ENCODE results near the gene GGTLC1. TPM values are rescaled to one million over a fixed set of nuclear protein-coding genes. Genes with fewer than 3 reads are reported as not detected.

Gene GGTLC1
- total RNA-seq, 1 donor from 2014 or later = not detected

DNA sequence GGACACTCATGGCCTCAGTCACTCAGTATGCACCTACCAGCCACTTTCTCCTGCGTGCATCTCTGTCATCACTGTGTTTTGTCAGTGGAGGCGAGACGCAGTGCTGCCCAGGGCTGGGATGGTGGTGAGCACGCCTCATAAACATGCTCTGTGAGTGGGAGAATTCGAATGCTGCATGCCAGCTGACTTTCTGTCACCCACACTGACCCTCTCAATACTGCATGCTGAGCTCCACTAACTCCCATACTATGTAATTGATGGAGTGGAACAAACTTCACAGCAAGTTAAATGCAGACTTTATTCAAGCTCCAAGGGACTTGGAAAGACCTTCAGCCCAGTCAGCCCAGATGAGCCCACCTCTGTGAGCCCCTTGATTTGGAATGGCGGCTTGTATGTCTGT lies 22.7 kb upstream of the GGTLC1 start:
- no peak overlapping the region for H3K27ac ChIP-seq
- intact Hi-C loops (cut with DNase I) = no loop called here
- no peaks in the 10 kb centered on the region for H3K9me3 ChIP-seq
- TF ChIP-seq, protein P1, sequence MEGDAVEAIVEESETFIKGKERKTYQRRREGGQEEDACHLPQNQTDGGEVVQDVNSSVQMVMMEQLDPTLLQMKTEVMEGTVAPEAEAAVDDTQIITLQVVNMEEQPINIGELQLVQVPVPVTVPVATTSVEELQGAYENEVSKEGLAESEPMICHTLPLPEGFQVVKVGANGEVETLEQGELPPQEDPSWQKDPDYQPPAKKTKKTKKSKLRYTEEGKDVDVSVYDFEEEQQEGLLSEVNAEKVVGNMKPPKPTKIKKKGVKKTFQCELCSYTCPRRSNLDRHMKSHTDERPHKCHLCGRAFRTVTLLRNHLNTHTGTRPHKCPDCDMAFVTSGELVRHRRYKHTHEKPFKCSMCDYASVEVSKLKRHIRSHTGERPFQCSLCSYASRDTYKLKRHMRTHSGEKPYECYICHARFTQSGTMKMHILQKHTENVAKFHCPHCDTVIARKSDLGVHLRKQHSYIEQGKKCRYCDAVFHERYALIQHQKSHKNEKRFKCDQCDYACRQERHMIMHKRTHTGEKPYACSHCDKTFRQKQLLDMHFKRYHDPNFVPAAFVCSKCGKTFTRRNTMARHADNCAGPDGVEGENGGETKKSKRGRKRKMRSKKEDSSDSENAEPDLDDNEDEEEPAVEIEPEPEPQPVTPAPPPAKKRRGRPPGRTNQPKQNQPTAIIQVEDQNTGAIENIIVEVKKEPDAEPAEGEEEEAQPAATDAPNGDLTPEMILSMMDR (IDR thresholded peaks at IDR 0.05) = no peak
- no peaks in the 10 kb centered on the region for H3K4me1 ChIP-seq
- H3K4me3 ChIP-seq = no peak overlapping the region
- no peaks in the 10 kb centered on the region for H3K36me3 ChIP-seq
- DNase-seq (ENCODE audit: low spot score in 2 of 2) = no peak
- no peaks in the 10 kb centered on the region for H3K27me3 ChIP-seq

DNA sequence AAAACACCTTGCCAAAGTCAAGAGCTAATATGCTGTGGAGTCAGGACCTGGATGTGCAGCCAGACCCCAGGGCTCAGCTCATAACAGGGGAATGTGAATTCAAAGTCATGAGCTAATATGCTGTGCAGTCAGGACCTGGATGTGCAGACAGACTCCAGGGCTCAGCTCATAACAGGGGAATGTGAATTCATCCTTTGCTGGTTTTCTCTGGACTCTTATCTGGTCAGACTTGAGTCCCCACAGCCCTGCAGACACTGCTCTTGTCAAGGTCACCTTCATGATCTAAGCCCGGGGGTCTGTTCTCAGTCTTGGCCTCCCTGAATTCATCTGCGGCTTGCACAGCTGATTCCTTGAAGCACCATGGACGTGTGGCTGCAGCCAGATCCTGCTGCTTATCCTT lies 19.2 kb upstream of the GGTLC1 start:
- Histone ChIP-seq H3K27me3 (no peaks in the 10 kb centered on the region), H3K4me3 (no peak overlapping the region), H3K4me1 (no peaks in the 10 kb centered on the region), H3K36me3 (no peaks in the 10 kb centered on the region), H3K27ac (no peak overlapping the region), H3K9me3 (no peaks in the 10 kb centered on the region)
- intact Hi-C loops (cut with DNase I) = no loop called here
- TF ChIP-seq, protein P1 (IDR thresholded peaks at IDR 0.05) = no peak
- DNase-seq (ENCODE audit: low spot score in 2 of 2) = no peak

DNA sequence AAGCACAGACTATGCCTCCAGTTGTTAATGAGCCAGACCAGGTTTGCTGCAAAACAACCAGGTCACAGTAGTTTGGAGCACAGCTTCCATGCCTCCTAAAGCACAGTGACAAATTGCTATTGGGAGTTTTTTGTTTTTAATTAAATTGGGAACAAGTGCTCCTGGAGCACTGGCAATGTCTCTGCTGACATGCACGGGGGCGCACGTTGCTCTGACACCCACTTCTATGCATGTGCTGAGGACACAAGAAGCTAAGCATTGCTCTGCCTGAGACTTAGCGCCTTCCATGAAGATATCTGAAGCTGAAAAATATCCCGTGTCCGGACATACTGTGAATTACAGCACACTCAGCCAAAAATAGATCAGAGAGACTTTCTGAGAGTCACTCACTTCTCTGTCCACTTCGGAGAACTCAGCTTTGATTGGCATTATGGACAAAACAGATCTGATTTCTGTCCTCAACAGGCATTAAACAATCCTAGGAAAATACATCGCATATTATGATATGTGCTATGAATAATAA lies 18.6 kb upstream of the GGTLC1 start:
- no peak overlapping the region for H3K4me3 ChIP-seq
- TF ChIP-seq, protein P1 (IDR thresholded peaks at IDR 0.05) = no peak
- H3K27me3 ChIP-seq = no peaks in the 10 kb centered on the region
- no peaks in the 10 kb centered on the region for H3K9me3 ChIP-seq
- H3K27ac ChIP-seq = no peak overlapping the region
- H3K36me3 ChIP-seq = no peaks in the 10 kb centered on the region
- no peaks in the 10 kb centered on the region for H3K4me1 ChIP-seq
- DNase-seq (ENCODE audit: low spot score in 2 of 2) = no peak
- intact Hi-C loops (cut with DNase I) = no loop called here

DNA sequence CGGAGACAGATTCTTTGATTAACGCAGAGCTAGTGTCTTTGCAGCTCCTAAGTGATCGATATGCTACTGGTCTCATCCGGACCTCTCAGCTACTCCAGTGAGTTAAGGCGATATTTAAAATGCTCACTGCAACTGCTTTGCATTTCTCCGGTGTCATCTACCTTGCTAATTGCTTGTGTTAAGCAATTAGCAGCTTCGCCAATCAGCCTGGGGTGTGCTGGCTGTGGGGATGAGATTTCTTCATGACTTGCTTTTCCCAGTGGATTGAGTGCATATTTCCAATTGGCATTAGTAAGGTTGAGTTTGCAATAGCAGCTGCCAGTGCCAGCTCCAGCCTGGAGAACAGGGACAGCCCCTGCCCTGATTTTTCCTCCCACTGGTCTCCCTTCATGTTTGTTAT lies 18.0 kb upstream of the GGTLC1 start:
- Histone ChIP-seq H3K36me3 (no peaks in the 10 kb centered on the region), H3K9me3 (no peaks in the 10 kb centered on the region), H3K4me1 (no peaks in the 10 kb centered on the region), H3K4me3 (no peak overlapping the region), H3K27ac (no peak overlapping the region), H3K27me3 (no peaks in the 10 kb centered on the region)
- DNase-seq (ENCODE audit: low spot score in 2 of 2) = no peak
- intact Hi-C loops (cut with DNase I) = no loop called here
- TF ChIP-seq, protein P1 (IDR thresholded peaks at IDR 0.05) = no peak

DNA sequence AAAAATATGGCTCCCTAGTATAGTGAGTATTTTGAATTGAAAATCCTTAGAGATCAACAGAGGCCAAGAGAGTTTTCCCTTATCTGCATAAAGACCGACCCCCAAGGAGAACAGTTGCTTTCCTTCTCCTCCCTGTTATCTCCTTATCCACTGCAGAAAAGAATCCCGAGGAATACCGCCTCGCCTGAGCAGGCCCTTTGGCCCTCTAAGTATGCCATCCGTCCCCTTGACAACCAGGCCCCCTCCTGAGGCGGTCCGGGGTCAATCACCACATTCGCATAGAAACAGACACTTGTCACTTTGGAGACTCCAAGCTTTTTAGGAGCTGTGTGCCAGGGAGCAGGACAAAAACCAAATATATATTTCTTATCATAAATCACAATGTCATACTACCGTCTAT lies 15.9 kb upstream of the GGTLC1 start:
- intact Hi-C loops (cut with DNase I) = no loop called here

More for the DNA sequence above, 15.9 kb upstream of the GGTLC1 start:
- Histone ChIP-seq H3K4me1 (no peaks in the 10 kb centered on the region), H3K4me3 (no peak overlapping the region), H3K27me3 (no peaks in the 10 kb centered on the region), H3K27ac (no peak overlapping the region), H3K9me3 (no peaks in the 10 kb centered on the region), H3K36me3 (no peaks in the 10 kb centered on the region)
- TF ChIP-seq, protein P1 (IDR thresholded peaks at IDR 0.05) = no peak
- no peak for DNase-seq (ENCODE audit: low spot score in 2 of 2)
